ENCODE results near the gene EPHA5.

Gene EPHA5

DNA sequence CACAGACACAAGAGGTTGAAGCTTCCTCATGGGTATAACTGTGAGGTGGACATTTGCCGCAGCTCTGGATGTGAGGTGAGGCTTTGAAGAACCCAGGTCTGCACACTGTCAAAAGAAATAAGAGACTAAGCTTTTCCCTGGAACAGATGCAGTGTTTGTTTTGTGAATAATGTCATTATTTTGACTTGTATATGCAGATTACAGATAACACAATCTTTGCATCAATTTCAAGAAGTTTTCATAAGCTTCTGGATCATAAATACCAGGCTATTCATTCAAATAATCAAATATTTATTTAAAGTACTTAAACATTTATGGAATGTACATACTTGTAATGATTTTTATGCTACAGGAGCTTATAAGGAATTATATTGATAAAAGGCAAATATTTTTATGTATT is 174.8 kb downstream of the EPHA5 start:
- no peak for DNase-seq (ENCODE audit: low read depth)

DNA sequence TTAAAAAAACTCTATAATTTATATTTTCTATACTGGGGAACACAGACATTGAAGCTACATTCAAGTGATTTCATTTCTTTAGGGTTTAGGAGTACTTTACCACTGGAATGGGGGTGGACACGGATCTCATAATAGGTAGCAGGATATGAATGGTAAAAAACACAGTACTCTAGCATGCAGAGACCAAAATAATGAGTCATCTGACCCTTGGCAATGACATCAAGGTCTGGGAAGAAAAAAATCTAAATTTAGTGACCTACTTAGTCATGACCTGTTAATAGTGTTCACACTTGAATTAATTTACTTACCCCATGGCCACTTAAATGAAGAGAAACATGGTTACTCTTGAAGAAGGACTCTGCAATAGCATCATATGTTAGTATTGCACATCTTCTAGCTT is 187.9 kb downstream of the EPHA5 start:
- DNase-seq (ENCODE audit: low read depth) = no peak

DNA sequence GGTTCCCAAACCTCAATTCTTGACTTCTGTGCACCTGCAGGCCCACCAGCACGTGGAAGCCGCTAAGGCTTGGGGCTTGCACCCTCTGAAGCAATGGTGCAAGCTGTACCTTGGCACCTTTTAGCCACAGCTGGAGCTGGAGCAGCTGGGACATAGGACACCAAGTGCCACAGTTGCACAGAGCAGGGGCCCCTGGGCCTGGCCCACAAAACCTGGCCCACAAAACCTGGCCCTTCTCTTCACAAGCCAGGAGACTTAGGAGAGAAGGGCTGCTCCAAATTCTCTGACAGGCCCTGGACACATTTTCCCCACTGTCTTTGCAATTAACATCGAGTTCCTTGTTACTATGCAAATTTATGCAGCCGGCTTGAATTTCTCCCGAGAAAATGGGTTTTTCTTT is 197.8 kb downstream of the EPHA5 start:
- no peak for DNase-seq (ENCODE audit: low read depth)

DNA sequence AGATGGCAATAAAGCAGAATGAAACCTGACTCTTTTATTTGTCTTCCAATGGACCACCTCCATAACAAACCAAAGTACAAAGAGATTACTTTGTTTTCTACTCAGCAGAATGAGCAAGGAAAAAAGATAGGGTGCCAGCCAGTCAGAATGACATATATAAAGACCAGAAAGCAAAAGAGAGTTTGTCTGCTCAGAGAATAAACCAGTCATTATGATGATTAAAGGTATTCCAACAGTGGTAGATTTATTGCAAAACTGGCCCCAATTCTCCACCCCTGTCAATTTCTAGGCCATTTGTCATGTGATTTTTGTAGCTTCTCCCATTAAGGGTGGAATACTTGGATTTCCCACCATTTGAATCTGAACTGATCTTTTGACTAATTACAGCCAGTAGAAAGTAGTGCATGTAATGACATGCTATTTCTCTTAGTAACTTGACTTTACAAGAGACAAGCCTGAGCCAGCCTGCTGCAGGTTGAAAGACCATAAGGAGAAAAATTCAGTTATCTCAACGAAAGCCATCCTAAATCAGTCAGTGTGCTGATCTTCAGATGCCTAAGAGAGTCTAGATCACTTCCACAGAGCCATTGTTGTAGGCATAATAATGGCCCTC is 203.1 kb downstream of the EPHA5 start:
- no peak for DNase-seq (ENCODE audit: low read depth)

DNA sequence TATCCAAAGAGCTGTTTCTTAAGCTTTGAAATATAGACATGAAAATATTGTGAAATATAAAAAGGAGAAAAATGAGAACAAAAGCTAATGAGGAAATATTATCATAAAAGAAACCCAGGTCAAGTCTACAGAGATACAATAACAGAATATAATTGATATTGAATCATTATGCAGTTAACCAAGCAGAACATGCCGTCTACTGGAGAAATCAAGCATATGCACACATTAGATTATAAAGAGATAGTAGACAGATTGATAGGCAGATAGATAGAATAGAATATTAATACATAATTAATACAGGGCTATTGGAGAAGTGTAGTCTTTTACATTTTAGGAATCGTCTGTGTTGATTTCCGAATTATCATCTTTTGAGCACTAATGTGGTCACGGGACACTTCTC is 208.5 kb downstream of the EPHA5 start:
- no peak for DNase-seq (ENCODE audit: low read depth)

DNA sequence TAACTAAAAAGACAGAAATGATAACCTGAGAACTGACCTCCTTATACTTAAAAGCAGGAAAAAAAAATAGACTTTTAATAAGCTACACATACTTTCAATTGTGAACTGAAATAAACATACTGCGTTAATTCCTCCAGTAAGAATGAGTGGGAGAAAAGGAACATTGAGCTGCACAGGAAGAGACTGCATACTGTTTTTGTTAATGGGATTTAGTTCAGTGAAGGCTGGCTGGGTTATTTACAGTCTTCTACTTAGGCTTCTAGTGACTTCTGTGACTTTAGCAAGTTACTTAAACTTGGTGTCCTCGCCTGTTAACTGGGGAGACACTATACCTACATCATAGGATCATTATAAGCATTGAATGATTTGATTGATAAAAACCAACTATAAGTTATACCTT is 213.3 kb downstream of the EPHA5 start:
- no peak for DNase-seq (ENCODE audit: low read depth)

DNA sequence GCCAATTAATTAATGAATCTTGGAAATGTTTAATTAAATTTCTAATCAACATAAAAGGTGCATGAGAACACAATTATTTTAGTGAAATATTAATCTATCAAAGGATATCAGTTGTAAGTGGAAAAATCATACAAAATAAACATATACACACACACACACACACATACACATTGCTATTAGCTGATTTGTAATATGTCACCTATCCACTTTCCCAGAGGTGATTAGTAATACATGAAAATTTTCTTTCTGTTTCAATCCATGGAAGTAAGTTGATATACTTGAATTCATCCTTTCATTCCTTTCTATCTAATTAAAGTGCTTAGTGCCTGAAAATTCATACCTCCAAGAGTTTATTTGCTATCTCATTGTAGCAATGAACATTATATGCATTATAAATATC is 213.7 kb downstream of the EPHA5 start:
- no peak for DNase-seq (ENCODE audit: low read depth)

DNA sequence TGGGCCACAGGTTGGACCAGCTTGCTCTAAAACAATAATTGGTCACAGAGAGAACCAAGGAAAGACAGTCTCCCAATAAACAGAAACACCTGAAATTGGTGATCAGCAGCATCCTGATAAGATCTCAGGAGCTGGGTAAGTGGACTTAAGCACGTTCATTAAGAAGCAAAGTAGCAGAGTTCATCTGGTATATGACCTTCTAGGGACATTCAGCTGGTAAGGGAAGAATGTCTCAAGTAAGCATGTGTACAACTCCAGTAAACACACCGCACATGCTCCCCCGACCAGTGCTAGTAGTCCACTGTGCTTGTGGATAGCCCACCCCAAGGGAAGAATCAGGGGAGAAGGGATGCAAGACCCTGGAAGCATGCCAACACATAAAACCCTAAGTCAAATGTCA is 216.9 kb downstream of the EPHA5 start:
- no peak for DNase-seq (ENCODE audit: low read depth)

DNA sequence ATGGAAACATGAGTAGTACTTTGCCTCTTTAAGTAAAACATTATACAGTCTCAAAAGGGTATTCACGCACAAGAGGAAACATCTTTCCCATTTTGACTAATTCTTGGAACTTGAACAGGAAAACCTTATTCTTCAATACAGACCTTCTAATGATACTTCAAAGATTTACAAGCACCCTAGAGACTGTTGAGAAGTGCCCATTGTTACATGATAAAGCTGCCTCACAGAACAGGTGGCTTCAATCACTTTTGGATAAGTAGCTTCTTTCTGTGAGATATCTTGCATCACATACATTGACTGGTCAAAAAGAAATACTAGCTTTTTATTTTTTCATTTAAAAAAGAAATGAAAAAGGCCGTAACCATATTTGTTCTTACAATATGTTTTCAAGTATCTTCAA is 219.4 kb downstream of the EPHA5 start:
- no peak for DNase-seq (ENCODE audit: low read depth)

DNA sequence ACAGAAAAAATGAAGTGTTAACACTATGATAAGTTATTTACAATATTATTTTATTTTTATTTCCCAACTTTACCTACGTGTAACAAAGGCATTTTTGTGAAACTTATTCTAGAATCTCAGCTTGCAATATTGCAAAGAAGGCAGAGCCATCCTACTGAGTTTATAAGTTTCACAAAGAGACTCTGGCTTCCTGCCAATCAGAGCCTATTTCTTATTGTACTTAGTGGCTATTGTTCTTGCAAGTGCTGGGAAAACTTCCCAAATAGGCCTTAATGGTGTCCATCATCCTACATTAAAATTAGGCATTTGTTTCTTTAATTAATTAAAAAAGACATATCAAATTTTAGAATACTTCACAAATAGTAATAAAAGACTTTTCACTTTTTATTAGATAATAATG is 233.2 kb downstream of the EPHA5 start:
- DNase-seq (ENCODE audit: low read depth) = no peak

DNA sequence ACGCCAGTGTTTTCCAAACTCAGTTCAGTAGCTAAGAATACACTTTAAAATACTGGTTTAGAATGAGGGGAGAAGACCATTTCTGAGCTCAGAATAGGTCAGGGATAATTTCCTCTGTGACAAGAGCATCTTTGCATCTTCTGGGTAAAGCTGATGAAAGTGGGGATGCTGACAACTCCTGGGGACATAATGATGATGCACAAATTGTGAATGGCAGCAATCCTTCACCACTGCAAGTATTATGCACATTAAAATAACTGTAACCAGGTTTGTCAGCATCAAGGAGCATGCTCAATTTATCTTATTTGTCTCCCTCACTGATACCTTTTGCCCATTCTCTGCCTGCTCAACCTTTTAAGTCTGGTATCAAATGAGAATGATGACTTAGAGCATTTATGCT is 248.2 kb downstream of the EPHA5 start:
- DNase-seq (ENCODE audit: low read depth) = no peak

DNA sequence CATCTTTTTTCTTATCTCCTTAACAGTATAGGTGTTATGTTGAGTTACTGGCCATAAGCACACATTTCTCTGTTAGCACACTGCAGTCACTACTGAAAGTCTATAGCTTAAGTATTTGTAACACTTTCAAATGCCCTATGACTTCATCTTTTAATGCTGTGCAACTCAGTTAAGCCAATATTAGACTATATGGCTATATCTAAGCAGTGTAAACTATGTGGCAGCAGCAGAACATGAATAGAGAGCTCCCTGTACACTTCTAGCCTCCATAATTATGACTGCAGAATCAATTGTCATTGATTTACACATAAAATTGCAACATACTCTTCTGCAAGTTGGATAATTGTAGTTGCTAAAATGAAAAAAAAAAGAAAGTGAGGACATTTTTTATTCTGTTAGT is 250.3 kb downstream of the EPHA5 start:
- no peak for DNase-seq (ENCODE audit: low read depth)

DNA sequence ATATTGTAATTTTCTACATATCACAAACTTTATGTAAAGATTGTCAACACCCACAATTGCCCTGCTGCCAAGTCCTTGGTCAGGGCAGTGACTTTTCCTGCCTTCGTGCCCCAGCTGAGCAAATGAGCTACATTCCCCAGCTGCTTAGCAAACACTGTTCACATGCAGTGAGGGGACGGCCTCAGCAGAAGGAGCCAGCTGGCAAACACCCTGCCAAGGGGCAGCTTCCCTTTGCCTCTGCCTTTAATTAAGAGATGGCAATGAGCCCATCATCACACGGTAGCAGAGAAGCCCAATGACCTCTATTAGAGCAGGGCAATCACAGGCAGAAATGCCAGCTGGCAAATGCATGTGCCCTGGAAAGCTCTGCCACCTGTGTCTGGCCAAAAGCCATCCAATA is 253.4 kb downstream of the EPHA5 start:
- no peak for DNase-seq (ENCODE audit: low read depth)

DNA sequence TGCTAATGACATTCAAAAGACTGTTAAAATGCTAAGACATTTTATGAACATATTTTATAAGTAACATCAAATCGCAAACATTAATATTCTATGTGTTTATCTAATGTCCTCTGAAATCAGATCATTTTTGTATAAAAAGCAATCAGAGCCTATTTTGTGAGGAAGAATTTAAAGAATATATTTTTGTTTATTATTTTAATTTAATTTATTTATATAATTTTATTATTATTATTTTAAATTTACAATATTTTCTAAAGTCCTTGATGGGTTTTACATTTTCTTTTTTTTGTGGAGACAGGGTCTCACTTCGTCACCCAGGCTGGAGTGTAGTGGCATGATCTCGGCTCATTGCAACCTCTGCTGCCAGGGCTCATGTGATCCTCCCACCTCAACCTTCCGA is 262.8 kb downstream of the EPHA5 start:
- no peak for DNase-seq (ENCODE audit: low read depth)

DNA sequence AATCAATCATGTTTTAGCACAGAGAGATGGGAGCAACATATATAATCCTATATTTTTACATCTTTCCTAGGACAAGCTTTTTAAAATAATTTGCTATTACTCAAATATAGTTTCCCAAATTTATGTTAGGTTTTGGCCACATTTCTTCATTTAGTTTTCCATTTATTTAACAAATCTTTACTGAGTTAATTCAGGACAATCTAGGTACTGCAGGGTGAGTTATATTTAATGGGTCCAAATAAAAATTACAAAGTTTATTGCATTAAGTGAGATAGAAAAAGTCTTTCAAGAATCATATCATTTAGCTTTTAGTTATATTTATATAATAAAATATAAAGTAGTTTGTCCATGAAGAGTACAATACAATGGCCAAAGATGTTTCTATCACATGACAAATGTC is 269.2 kb downstream of the EPHA5 start:
- no peak for DNase-seq (ENCODE audit: low read depth)

DNA sequence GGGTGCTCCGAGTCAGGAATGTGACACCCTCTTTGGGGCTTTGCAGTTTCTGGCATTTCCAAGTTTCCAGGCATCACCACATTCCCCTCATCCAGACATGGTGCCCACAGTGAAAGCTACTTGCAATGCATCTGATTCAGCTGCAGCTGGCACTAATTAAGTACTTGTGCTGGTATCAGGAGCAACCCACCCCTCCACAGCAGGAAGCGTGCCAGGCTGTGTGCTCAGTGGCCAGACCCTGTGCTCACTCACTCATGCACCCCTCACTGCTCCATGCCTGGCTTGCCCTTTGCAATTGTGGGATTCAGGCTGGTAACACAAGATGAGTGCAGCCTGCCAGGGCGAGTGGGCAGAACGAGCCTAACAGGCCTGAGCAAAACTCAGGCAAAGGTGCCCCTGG is 271.2 kb downstream of the EPHA5 start:
- DNase-seq (ENCODE audit: low read depth) = no peak

DNA sequence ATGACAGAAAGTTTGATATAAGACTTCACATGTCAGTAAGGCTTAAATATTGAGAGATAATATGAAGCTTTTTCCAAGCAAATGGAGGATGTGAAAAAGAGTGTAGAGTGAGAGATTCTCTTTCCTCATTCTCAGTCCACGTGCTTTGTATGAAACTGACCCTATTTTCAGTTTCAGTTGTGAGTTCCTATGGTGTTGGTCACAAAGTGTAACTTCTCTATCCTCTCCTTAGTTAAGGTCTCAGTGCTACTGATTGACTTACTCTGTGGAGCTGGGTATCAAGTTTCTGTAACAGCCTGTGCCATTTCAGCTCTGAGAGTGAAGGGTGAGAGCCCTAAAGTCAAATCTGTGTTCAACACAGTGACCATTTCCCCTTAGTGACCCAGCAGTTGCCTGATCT is 277.2 kb downstream of the EPHA5 start:
- DNase-seq (ENCODE audit: low read depth) = no peak

DNA sequence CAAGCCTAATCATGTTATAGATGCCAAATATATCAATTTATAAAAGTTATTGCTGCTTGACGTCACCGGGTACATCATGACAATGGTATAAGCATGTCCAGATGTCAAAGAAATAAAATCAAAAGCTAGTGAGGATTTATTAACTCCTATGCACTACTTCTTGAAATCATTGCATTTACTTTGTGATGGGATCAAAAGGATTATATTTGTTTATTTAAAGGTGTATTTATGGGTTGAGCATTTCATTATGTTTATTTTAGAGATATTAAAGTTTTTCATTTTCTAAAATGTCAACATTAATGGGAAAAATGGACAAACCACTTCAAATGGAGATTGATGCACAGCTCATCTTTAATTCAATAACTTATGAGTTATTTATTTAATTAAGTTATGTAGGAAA is 277.8 kb downstream of the EPHA5 start:
- no peak for DNase-seq (ENCODE audit: low read depth)

DNA sequence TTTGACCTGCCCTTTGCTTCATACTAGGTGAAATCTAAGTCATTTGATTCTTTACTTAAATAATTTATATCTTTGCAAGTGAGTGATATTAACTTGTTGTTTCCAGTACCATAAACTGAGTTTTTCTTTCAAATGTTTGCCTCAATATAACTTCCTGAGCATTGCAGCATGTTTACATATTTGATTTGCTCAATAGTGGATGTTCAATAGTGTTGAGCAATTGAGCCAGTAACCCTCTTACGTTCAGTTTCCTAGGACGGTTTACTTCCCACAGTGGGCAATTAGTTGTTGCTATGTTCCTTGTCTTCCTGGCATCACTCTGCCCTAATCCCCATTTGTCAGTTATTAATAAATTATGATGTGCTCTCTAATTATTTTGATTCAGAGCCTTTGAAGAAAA is 278.5 kb downstream of the EPHA5 start:
- no peak for DNase-seq (ENCODE audit: low read depth)

DNA sequence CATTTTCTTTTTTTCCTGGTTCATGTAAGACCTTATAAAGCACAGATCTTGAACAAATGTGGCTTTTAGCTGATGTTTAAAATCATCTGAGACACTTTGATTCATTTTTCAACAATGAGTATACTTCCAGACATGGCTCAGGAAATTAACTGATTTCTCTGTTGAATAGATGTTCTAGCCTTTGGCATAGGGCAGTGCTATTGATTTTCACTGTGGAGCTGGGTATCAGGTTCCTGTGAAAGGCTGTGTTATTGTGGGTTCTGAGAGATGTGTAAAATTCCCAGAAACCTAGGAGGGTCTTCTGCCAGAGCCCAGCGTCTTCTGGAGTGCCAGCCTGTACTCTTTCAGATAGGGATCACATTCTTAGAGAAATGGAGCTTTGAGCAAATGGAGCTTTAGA is 278.9 kb downstream of the EPHA5 start:
- no peak for DNase-seq (ENCODE audit: low read depth)

DNA sequence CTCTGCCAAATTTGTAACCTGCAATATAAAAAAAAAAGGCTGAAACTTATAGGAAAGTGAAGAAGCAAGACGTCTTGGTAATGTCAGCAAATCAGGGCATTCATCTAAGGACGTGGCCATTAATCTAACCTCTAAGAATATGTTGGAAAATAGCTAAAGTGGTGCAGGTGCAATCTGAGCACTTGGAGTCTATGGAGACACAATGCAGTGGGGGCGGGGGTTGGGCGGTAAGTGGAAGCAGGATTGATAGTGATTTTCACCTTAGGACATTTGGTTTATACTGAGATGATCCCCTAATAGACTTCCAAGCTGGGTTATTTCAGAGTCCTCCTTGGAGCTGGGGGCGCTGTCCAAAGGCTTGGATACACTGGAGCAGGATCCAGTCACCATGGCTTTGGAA is 283.4 kb downstream of the EPHA5 start:
- no peak for DNase-seq (ENCODE audit: low read depth)

DNA sequence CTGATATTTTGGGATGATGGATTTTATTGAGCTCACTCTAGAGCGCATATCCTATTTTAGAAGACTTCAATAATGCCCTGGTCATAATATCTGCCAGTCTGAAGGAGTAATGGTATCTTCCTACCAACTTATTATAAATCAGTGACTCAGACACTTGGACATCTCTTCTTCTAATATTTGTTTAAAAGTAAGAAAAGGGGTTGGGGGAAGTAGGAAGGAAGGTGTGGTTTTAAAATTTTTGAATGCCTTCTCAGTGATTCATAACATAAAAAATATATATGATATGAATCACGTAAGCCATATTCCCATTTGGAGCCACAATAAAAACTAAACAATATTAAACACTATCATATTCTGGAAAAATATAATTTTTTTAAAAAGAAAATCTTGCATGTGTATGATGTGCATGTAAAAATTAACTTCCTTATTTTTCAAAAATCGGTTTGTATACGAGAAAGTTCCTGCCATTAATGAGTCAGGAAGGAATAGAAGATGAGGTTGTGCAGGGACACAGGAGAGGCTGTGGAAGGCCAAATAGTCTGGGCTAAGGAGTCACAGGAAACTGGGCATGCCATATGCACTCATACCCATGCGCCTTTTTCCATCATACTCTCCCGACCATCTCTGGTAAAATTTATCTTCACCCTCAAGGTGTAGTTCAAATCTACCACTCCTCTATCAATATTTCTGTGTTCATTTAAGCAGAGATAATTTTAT is 286.5 kb downstream of the EPHA5 start:
- no peak for DNase-seq (ENCODE audit: low read depth)

DNA sequence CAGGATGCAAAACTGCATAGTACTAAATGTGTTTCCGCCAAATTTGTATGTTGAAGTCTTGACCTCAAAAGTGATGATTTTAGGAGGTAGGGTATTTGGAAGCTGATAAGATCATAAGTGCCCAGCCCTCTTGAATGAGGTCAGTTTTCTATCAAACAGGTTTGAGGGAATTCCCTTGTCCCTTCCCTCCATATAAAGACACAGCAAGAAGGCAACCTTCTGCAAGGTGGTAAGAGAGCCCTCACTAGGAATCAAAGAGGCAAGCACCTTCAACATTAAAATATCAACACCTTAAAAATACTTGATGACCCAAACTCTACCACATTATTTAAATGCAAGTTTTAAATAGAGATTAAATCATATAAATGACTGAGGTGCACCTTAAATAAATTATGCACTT is 288.6 kb downstream of the EPHA5 start:
- DNase-seq (ENCODE audit: low read depth) = no peak

DNA sequence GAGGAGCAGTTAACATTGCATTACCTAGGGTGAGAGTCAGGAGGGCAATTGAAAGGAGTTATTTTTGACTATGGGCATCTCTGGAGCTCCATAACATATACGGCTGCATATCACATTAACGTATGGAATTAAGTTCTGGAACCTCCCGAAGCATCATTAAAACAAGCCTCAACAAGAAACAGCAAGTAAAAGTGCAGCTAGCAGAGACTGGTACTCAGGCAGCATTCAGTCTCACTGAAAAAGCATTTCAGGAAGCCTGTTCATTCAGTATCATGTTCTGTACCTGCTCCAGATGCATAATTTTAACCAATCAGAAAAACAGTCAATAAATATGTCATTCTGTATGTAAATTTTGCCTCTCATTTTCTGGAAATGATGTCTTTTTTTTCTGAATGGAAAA is 299.6 kb downstream of the EPHA5 start:
- DNase-seq (ENCODE audit: low read depth) = no peak

All from T follicular helper cell (primary cell).